HepG2 (cell line): ENCODE data around the gene FBH1. TPM values are rescaled to one million over a fixed set of nuclear protein-coding genes. Genes with fewer than 3 reads are reported as not detected.

ENCODE experiments used
- ATAC-seq: fragments of 200-7000 bp; cut with Tn5 transposase; 3 replicates; pipeline ENCODE4 v1.9.1; 2020; ENCODE audit warnings: mild to moderate bottlenecking, moderate library complexity
- BruUV-seq: library from RNA; stranded (reverse); fragments of 400-500 nt; replicated peaks from 2 replicates; lab custom pipeline; 2021; lab: Mats Ljungman, UMichigan
- CTCF ChIA-PET: fragments of 300-600 bp; formaldehyde crosslinking; extraction: SDS; loops from one replicate; lab custom pipeline; 2021; ENCODE audit warnings: low total read pairs, inconsistent platforms, low intra/inter-chr PET ratio; lab: Yijun Ruan, JAX
- POLR2A ChIA-PET: fragments of 350-600 bp; sonication (Branson Sonifier 250); formaldehyde crosslinking; loops from one replicate; lab custom pipeline; 2020; ENCODE audit warnings: antibody characterized with exemption, inconsistent platforms; lab: Yijun Ruan, JAX
- DNase-seq: peaks from one replicate; pipeline ENCODE4 v3.0.0-alpha.2; 2015; ENCODE audit warnings: low spot score
- FAIRE-seq: peaks from 3 replicates; lab custom pipeline; 2011; peaks lifted over from hg19 to GRCh38; lab: Jason Lieb, UNC
- H2AFZ ChIP-seq: one replicate; pipeline ENCODE4 v1.6.1; 2011; ENCODE audit warnings: low read length, inconsistent platforms
- H3K27ac ChIP-seq: fragments of 300-600 bp; 3 replicates; pipeline ENCODE4 v1.8.0; 2011; ENCODE audit warnings: mixed run types, mild to moderate bottlenecking, mixed read lengths, low read length, inconsistent platforms; ENCODE audit not compliant: insufficient read depth; ENCODE audit errors: extremely low read length
- H3K27me3 ChIP-seq, 2 experiments: fragments of 200-600 bp in 1 of 2; 2 replicates in 1 of 2; 3 replicates in 1 of 2; pipeline versions ENCODE4 v1.6.0 to v1.8.0; 2011; ENCODE audit warnings: low read length in 2 of 2, mild to moderate bottlenecking in 2 of 2, moderate library complexity in 2 of 2, inconsistent platforms in 1 of 2; ENCODE audit not compliant: insufficient read depth in 2 of 2, control insufficient read depth in 1 of 2
- H3K36me3 ChIP-seq, 2 experiments: fragments of 200-600 bp in 1 of 2; replicated peaks in 1 of 2; 2 replicates in 1 of 2; 3 replicates in 1 of 2; pipeline versions ENCODE4 v1.5.1 to v1.8.0; 2011; ENCODE audit warnings: low read length in 2 of 2, inconsistent platforms in 1 of 2; ENCODE audit not compliant: insufficient read depth in 2 of 2, control insufficient read depth in 1 of 2
- H3K4me1 ChIP-seq: 2 replicates; pipeline ENCODE4 v1.5.1; 2012; ENCODE audit warnings: low read length, inconsistent platforms; ENCODE audit not compliant: insufficient read depth
- H3K4me2 ChIP-seq: 2 replicates; pipeline ENCODE4 v1.6.0; 2011; ENCODE audit warnings: low read depth, low read length, inconsistent platforms
- H3K4me3 ChIP-seq, 3 experiments: fragments of 200-600 bp in 1 of 3; sonication (generic), shearing (Covaris generic) in 1 of 3; replicated peaks in 1 of 3; 2 replicates each; pipeline ENCODE4 v1.5.1; 2011 to 2016; ENCODE audit warnings: low read length in 3 of 3, inconsistent platforms in 2 of 3, low read depth in 2 of 3, mild to moderate bottlenecking in 2 of 3, control low read depth in 1 of 3, mixed read lengths in 1 of 3; ENCODE audit not compliant: insufficient read depth in 1 of 3
- H3K79me2 ChIP-seq: one replicate; pipeline ENCODE4 v1.6.1; 2011; ENCODE audit warnings: low read length, inconsistent platforms; ENCODE audit not compliant: insufficient read depth
- H3K9ac ChIP-seq: 2 replicates; pipeline ENCODE4 v1.6.0; 2011; ENCODE audit warnings: mild to moderate bottlenecking, low read depth, low read length, inconsistent platforms; ENCODE audit not compliant: insufficient read depth
- H3K9me3 ChIP-seq: 2 replicates; pipeline ENCODE4 v1.5.1; 2012; ENCODE audit warnings: mild to moderate bottlenecking, low read length
- H4K20me1 ChIP-seq: 2 replicates; pipeline ENCODE4 v1.6.0; 2011; ENCODE audit warnings: inconsistent platforms, mild to moderate bottlenecking, low read length, moderate library complexity; ENCODE audit not compliant: insufficient read depth
- CREM ChIP-seq, 2 experiments: sonication (generic) in 1 of 2; formaldehyde crosslinking in 1 of 2; IDR thresholded peaks; 2 replicates each; pipeline versions ENCODE4 v1.4.0 to v1.6.1; 2016 to 2020; ENCODE audit warnings: antibody characterized with exemption in 1 of 2, mild to moderate bottlenecking in 1 of 2, missing genetic modification reagents in 1 of 2
- FOSL1 ChIP-seq: sonication (generic); formaldehyde crosslinking; IDR thresholded peaks from 2 replicates; pipeline ENCODE4 v1.9.0; 2021; ENCODE audit warnings: missing genetic modification reagents, borderline replicate concordance
- FOSL2 ChIP-seq: sonication (generic); formaldehyde crosslinking; IDR thresholded peaks from 2 replicates; pipeline ENCODE4 v1.4.0; 2020; ENCODE audit warnings: missing genetic modification reagents
- GMEB1 ChIP-seq: sonication (generic); formaldehyde crosslinking; IDR thresholded peaks from 2 replicates; pipeline ENCODE4 v1.5.1; 2020; ENCODE audit warnings: missing genetic modification reagents, mild to moderate bottlenecking, borderline replicate concordance
- PITX1 ChIP-seq: sonication (generic); formaldehyde crosslinking; IDR thresholded peaks from 2 replicates; pipeline ENCODE4 v1.5.1; 2020; ENCODE audit warnings: mild to moderate bottlenecking, missing genetic modification reagents
- ZEB1 ChIP-seq: IDR thresholded peaks from 2 replicates; pipeline ENCODE4 v1.6.1; 2012; ENCODE audit warnings: mild to moderate bottlenecking, low read depth, inconsistent platforms; ENCODE audit not compliant: insufficient replicate concordance
- ZNF180 ChIP-seq: sonication (generic); formaldehyde crosslinking; IDR thresholded peaks from 2 replicates; pipeline ENCODE4 v1.4.0; 2020; ENCODE audit warnings: low read depth, missing genetic modification reagents, borderline replicate concordance
- ZNF558 ChIP-seq: sonication (generic); formaldehyde crosslinking; IDR thresholded peaks from 2 replicates; pipeline ENCODE4 v1.9.0; 2022; ENCODE audit warnings: mild to moderate bottlenecking, missing genetic modification reagents, borderline replicate concordance
- ZNF7 ChIP-seq: IDR thresholded peaks from 2 replicates; pipeline ENCODE4 v1.6.1; 2016; ENCODE audit warnings: missing biosample characterization, missing genetic modification reagents
- WGBS: methylation state at CpG from one replicate; pipeline ENCODE4 v1.1.6; 2017; ENCODE audit warnings: low lambda C conversion rate; 5-methylcytosine and 5-hydroxymethylcytosine counted together
- in situ Hi-C: cut with HindIII; loops from 2 replicates; pipeline ENCODE4 v1.10.0; 2017; ENCODE audit warnings: low pct_unique_long_range_greater_than_20kb; ENCODE audit not compliant: extremely low pct_ligation_motif_present
- intact Hi-C: fragments of 100-400 bp; cut with micrococcal nuclease; formaldehyde crosslinking; loops from one replicate; pipeline ENCODE4 v1.10.0; 2022; ENCODE audit not compliant: unreplicated experiment
- polyA plus RNA-seq, 8 experiments: library from polyadenylated mRNA; depleted of rRNA in 3 of 8; stranded (reverse) in 7 of 8; unstranded in 1 of 8; fragments of >200 nt; fragmentation: Illumina TruSeq in 4 of 8; extraction: Trizol in 4 of 8; gene quantifications; 2 replicates each; pipeline versions ENCODE4 v1.2.1 to v1.2.3, GENCODE V29; 2011 to 2016; ENCODE audit warnings: low read depth in 4 of 8, missing spikeins in 1 of 8, mixed read lengths in 1 of 8; ENCODE audit not compliant: insufficient read depth in 1 of 8
- total RNA-seq, 5 experiments: library from RNA; depleted of rRNA; stranded (reverse); fragments of >200 nt; fragmentation: Illumina TruSeq; extraction: Trizol; gene quantifications; 2 replicates each; pipeline ENCODE4 v1.2.3, GENCODE V29; 2016; ENCODE audit warnings: low read depth in 1 of 5
- TF ChIP-seq, protein P1 (sequence below): sonication (generic); formaldehyde crosslinking; IDR thresholded peaks from 2 replicates; pipeline ENCODE4 v1.4.0; 2020; ENCODE audit warnings: missing genetic modification reagents

FBH1 gene
- total and polyA plus RNA-seq, 2 of the 13 experiments (the other 11 are each of a cell fraction or from before 2014, with no cell fraction given), result 48.8 to 60.3 TPM

DNA sequence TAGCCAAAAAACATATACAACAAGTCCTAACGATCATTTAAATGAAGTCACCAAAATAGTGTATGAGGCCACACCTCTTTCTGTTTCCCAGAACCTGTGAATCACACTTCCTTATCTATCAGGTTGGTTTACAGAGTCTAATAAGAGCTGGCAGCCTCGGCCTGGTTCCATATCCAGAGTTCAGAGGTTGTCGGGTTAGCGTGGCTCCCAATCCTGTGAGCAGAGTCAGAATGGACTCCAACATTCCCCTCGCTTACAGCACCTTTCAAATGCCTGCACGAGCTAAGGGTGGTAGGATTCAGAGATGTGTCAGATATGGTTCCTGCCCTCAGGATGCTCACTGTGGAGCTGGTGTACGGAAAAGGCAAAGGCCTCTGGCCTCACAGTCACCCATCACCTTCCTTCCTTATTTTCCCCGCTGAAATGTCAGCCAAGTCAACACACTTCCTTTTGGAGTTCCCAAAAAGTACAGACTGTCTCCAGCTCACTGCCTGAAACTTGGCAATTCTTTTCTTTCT is 81.3 kb downstream of the FBH1 start:
- H3K4me2 ChIP-seq, result peak overlapping the region; percentile 10; the same call in 1 of the 2 replicates
- POLR2A ChIA-PET, result interaction anchor here (0.9 kb wide), 1 partner anchor 81 kb away, joined by 4 read pairs; the partner anchor contains the start of genes ANKRD16 and FBH1
- no peak overlapping the region for H2AFZ ChIP-seq
- H3K36me3 ChIP-seq, result no peaks in the 10 kb centered on the region
- TF ChIP-seq ZNF180 (CRISPR knock-in tag), result no peak
- peak; percentile 86 for TF ChIP-seq FOSL2 (CRISPR knock-in tag)
- TF ChIP-seq ZNF7 (CRISPR knock-in tag), result peak; percentile 62
- TF ChIP-seq FOSL1 (CRISPR knock-in tag), result 0 out of 2 replicates have a peak, but pooled peaks have one; percentile 35
- no peak for TF ChIP-seq ZNF558 (CRISPR knock-in tag)
- DNase-seq, result no peak
- peaks cover 4 to 10% of the 10 kb centered on the region in 2 experiments; a peak in 4 of 5 replicates for H3K27me3 ChIP-seq
- ATAC-seq, result peak; percentile 43
- BruUV-seq, result no TSS peak
- H3K4me1 ChIP-seq, result peaks cover 14% of the 10 kb centered on the region
- no peaks in the 10 kb centered on the region for H4K20me1 ChIP-seq
- H3K79me2 ChIP-seq, result no peaks in the 10 kb centered on the region
- 21% methylated on average over 8 of the region's 8 CpGs for WGBS
- H3K27ac ChIP-seq, result no peak overlapping the region
- intact Hi-C loops (no loop called here), in situ Hi-C loops (no loop called here)
- no peak for FAIRE-seq
- H3K9ac ChIP-seq, result no peak overlapping the region
- no peaks in the 10 kb centered on the region for H3K9me3 ChIP-seq
- CTCF ChIA-PET, result no interaction called here
- no peak overlapping the region for H3K4me3 ChIP-seq

- FAIRE-seq (no peak), DNase-seq (no peak), ATAC-seq (no peak)
- Histone ChIP-seq H4K20me1 (no peaks in the 10 kb centered on the region), H3K79me2 (no peaks in the 10 kb centered on the region), H3K4me2 (no peak overlapping the region), H2AFZ (no peak overlapping the region), H3K27me3 (peaks cover 4 to 15% of the 10 kb centered on the region in 2 experiments; a peak in 4 of 5 replicates), H3K9ac (no peak overlapping the region), H3K36me3 (no peaks in the 10 kb centered on the region), H3K9me3 (no peaks in the 10 kb centered on the region), H3K4me3 (no peak overlapping the region), H3K27ac (no peak overlapping the region), H3K4me1 (peaks cover 14% of the 10 kb centered on the region)
- no TSS peak for BruUV-seq
- in situ Hi-C loops, result no loop called here
- ChIA-PET CTCF (no interaction called here), POLR2A (interaction anchor here (0.9 kb wide), 1 partner anchor 82 kb away, joined by 4 read pairs; the partner anchor contains the start of genes ANKRD16 and FBH1)
- intact Hi-C loops, result no loop called here
- WGBS, result 0% methylated on average over 4 of the region's 4 CpGs
- TF ChIP-seq CREM (IDR thresholded peaks at IDR 0.05) (no peak), CREM (CRISPR knock-in tag; IDR thresholded peaks at IDR 0.05) (no peak), PITX1 (no peak), ZEB1 (no peak), GMEB1 (CRISPR knock-in tag) (no peak)
- TF ChIP-seq, protein P1, sequence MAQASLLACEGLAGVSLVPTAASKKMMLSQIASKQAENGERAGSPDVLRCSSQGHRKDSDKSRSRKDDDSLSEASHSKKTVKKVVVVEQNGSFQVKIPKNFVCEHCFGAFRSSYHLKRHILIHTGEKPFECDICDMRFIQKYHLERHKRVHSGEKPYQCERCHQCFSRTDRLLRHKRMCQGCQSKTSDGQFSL (CRISPR knock-in tag), result no peak
These were observed 81.8 kb downstream of the FBH1 start for GRCh38 chr10:5971886-5972285.
